NCI-H446 treated with DMSO at 0.1 percent for 48 hours (cell line): Measurements from ENCODE around the gene ZSWIM1.

Experiments used
- DNase-seq: peaks from one replicate; lab custom pipeline; 2025; lab: John Stamatoyannopoulos, UW

ZSWIM1 gene

GRCh38 chr20:45909336-45909808 is 28.3 kb downstream of the ZSWIM1 start:
- DNase-seq = no peak

GRCh38 chr20:45909817-45910669 is 29.0 kb downstream of the ZSWIM1 start:
- DNase-seq = no peak

- DNase-seq = peak; percentile 40
Observed at GRCh38 chr20:45910670-45911485, 29.9 kb downstream of the ZSWIM1 start.

- no peak for DNase-seq
Observed at GRCh38 chr20:45911486-45912343, 30.7 kb downstream of the ZSWIM1 start, which contains the start of gene PLTP. TSS of gene PLTP (minus strand) at chr20:45912155. CDS start at chr20:45911452, 703 bp downstream.

- no peak for DNase-seq
Observed at GRCh38 chr20:45912344-45912682, 31.3 kb downstream of the ZSWIM1 start.

GRCh38 chr20:45913116-45913515 is 32.1 kb downstream of the ZSWIM1 start:
- no peak for DNase-seq

GRCh38 chr20:45917790-45918141 is 36.7 kb downstream of the ZSWIM1 start:
- DNase-seq = no peak

- DNase-seq = no peak
Observed at GRCh38 chr20:45918182-45918737, 37.2 kb downstream of the ZSWIM1 start.

- DNase-seq = no peak
Observed at GRCh38 chr20:45918779-45919537, 37.9 kb downstream of the ZSWIM1 start.

- no peak for DNase-seq
Observed at GRCh38 chr20:45919542-45920399, 38.7 kb downstream of the ZSWIM1 start.

GRCh38 chr20:45920462-45921336 is 39.7 kb downstream of the ZSWIM1 start:
- DNase-seq = no peak

- no peak for DNase-seq
Observed at GRCh38 chr20:45921337-45922189, 40.5 kb downstream of the ZSWIM1 start.

GRCh38 chr20:45924391-45925261 is 43.6 kb downstream of the ZSWIM1 start:
- DNase-seq = no peak

- DNase-seq = no peak
Observed at GRCh38 chr20:45925821-45926506, 44.9 kb downstream of the ZSWIM1 start.

- no peak for DNase-seq
Observed at GRCh38 chr20:45926731-45927070, 45.7 kb downstream of the ZSWIM1 start.

- no peak for DNase-seq
Observed at GRCh38 chr20:45927071-45927878, 46.2 kb downstream of the ZSWIM1 start.
